ENCODE results near the gene AKT2. TPM values are rescaled to one million over a fixed set of nuclear protein-coding genes. Genes with fewer than 3 reads are reported as not detected.

The AKT2 gene
- total RNA-seq, 1 experiment from 2014 or later: 53.8 TPM

DNA sequence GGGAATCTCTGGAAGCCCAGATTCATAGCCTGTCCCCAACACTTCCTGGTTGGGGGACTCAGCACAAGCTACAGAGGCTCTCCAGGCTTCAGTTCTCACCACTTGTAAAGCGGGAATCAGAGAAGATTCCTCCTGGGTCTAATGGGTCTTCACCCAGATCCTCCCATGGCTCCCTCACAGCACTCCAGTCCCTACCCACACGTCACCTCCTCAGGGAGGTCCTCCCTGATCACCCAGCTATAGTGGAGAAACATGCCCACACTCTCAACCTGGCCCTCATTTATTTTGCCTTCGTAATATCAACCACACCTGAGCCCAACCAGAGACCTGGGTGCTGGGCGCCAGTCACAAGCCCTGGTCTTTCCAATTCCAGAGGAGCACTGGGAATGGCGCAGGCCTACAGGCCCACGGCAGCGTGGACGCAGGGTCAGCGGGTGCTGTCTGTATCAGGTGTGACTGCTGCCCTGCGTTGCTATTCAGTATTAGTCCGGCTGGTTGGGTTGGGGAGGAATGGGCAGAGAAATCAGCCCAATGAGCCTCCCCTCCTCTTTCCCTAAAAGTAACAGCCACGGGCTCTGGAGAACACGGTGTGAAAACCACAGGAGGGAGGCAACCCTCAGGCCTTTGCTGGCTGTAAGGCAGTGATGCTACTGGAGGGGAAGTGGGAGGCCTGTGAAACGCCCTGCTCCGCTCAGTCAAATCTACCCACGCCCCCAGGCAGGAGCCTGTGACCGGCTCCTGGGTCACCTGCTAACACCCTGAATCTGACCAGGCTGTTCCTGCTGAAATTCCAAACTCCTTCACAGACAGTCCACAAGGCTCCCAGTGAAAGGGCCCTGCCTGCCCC, 5.2 kb downstream of the AKT2 start:
- DNase-seq (ENCODE audit: low read depth, low spot score): no peak
- in situ Hi-C loops (cut with HindIII; ENCODE audit: low pct_unique_long_range_greater_than_20kb, low sequenced_read_pairs): no loop called here

DNA sequence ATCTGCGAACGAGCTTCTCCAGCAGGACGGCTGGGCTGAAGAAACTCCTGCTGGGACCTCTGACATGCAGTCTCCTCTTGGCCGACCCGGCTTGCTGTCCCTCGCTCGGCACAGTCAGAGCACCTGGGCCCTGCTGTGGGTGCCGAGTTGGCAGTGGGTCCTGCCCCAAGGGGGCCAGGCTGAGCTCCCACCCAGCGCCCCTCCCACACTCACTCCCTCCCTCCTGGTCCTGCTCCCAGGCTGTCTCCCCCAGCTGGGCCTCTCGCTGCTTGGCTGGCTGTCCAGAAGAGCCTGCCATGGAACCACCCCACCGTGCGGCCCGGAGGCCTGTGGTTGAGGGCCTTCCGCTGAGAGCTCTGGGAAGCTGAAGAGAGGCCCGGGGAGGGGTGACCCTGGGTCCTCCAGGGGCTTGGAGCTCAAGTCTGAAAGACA, 6.0 kb downstream of the AKT2 start:
- in situ Hi-C loops (cut with HindIII; ENCODE audit: low pct_unique_long_range_greater_than_20kb, low sequenced_read_pairs): no loop called here
- DNase-seq (ENCODE audit: low read depth, low spot score): no peak

DNA sequence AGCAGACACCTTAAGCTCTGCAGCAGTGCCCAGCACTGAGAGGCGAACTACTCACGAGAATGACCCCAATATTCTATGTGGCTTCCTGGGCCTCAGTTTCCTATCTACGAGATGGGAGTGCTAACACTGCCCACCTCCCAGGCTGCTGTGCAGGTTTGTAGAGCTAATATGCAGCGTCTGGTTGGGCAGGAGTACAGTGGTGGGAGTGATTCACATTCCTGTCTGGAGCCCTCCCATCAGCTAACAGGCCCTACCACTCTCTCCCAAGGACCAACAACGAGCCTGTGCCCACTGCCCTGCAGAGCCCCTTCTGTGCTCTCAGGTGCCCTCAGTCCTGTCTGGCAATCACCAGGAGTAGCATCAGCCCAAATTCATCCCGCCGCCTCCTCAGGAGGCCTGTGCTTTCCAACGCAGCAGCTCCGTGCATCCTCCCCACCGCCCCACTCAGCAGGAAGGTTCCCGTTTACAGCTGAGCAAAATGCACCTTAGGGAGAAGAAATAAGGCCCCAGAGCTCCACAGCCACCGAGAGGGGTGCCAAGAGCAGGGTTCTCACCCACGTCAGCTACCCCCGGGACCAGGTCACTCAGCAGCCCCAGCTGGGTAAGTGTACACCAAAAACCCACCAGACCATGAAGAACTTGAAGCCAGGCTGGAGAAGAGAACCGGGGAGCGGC, 6.6 kb downstream of the AKT2 start:
- no peak for DNase-seq (ENCODE audit: low read depth, low spot score)
- in situ Hi-C loops (cut with HindIII; ENCODE audit: low pct_unique_long_range_greater_than_20kb, low sequenced_read_pairs): no loop called here

DNA sequence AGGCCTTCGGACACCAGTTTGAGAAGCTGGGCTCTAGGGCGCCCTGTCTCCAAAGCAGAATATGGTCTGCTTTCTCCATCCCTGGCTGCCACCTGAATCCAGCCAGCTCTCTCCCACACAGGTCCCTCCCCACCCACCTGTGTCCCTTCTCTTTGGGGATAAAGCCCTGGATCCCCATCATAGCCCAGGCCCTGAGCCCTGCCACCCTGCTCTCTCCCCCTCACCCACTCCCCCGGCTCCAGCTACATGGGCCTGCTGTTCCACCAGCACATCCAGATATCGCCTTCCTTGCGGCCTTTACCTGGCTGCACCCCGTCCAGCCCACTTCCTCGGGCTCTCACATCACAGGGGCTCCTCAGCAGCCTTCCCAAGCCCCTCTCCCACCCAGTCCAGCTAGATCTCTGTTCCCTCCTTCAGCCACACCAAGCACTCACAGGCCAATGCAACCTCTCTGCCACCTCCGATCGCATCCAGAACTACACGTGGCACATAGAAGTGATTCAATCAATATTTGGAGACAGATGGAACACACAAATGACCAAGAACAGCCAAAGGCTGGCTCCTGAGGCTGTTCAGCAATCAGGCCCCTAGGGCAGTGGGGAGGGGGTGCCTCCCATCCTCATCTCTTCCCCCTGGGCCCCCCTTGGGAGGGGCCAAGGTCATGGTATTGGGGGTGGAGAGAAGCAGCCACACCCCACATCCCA, 7.6 kb downstream of the AKT2 start:
- no peak for DNase-seq (ENCODE audit: low read depth, low spot score)
- in situ Hi-C loops (cut with HindIII; ENCODE audit: low pct_unique_long_range_greater_than_20kb, low sequenced_read_pairs): no loop called here

DNA sequence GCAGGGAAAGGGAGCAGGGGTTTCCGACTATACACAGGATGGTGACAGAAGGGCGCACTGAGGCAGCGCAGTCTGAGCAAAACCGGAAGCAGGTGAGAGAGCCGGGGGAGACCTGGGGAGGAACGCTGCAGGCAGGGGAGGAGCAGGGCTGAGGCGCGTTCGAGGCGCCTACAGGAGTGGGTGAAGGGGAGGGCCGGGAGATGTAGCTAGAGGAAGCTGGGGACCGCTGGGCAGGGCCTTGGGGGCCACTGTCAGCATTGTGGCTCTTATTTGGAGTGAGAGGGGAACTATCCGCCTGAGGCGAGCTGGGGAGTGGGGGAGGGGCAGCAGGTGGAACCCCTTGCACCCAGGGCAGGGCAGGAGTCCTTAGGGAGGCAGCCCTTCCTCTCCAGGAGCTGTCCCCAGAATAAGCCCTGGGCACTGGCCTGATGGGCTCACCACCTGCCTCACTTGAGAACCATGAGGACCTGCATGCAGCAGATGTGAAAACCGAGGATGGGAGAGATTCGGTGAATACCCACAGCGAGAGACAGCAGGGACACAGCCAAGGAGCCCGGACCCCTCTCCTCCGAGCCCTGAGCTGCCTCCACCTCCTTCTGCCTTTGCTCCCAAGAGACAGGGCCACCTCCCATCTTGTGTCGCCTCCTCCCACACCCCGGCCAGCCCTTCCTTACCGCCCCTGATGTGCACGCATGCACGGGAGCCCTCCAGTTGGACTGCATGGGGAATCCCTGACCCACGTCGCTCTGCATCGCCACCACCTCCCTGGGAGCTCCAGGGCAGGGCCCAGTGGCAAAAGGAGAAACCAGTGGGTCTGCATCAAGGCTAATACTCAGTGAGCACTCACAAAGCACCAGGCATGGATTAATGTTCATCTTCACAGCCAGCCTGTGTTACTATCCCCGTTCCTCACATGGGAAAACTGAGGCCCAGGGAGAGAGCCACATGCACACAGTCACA, 10.3 kb downstream of the AKT2 start:
- DNase-seq (ENCODE audit: low read depth, low spot score): no peak
- in situ Hi-C loops (cut with HindIII; ENCODE audit: low pct_unique_long_range_greater_than_20kb, low sequenced_read_pairs): no loop called here

DNA sequence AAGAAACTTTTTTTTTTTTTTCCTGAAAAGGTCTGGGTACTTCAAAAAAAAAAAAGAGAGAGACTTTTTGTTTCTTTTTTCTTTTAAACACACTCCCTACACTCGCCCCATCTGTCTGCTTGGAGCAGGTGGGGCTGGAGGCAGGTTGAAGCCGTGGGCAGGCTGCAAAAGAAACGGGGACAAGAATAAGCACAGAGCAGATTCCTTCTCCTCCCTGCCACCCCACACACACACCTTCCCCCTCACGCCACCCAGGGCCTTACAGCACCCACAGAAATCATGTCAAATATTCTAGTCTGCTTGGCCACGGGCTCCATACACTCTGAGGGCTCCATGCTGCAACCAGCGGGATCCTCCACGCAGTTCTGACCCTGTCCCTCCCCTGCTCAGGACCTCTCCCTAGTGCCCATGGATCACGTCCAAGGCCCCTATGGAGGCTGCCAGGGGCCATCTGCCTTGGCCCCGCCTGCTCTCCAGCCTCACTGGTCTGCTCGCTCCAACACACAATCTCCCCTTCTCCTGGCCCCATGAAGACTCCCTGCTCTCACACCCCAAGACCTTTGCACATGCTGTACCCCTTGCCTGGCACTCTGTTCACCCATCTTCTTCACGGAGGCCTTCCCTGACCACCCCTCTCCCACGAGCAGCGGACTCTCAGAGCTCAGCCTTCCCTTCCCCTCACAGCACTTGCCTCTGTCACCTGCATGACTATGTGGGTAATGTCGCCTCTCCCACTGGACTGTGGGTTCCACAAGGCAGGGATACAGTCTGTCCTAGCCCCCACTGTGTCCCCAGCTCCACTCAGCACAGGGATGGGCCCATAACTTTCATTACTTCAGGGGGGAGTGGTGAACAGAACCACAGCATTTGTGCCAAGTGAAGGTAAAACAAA, 11.4 kb downstream of the AKT2 start:
- in situ Hi-C loops (cut with HindIII; ENCODE audit: low pct_unique_long_range_greater_than_20kb, low sequenced_read_pairs): no loop called here
- DNase-seq (ENCODE audit: low read depth, low spot score): no peak

DNA sequence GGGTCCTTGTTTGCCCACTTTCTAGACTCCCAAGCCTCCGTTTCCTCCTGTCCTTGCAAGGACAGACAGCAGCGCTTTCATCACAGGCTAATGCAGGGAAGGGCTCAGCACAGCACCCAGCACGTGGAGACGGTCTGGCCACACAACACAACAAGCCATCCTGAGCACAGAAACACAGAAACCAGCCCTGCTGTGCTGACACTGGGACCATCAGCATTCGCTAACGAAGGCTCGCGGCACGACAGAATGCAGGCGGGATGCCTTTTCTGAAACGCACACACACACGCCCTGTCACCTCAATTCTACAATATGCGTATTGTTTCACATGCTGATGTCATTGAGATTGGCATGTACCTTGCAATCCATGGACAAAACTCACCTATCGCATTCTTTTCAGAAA, 12.9 kb downstream of the AKT2 start:
- in situ Hi-C loops (cut with HindIII; ENCODE audit: low pct_unique_long_range_greater_than_20kb, low sequenced_read_pairs): no loop called here
- DNase-seq (ENCODE audit: low read depth, low spot score): no peak

DNA sequence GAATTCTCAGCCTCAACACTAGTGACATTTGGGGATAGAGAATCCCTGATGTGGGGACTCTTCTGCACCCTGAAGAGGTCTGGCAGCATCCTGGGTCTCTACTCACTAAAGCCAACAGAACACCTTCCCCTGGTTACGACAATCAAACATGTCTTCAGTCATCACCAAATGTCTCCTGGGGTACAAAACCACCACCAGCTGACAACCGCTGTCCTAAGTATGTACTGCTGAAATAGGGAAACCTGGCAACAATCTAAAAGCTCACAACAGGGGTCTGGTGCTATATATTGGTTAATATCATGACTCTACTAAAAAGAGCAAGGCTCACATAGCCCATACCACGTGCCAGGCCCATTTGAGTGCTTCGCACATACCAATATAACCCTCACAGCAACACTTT, 13.4 kb downstream of the AKT2 start:
- DNase-seq (ENCODE audit: low read depth, low spot score): no peak
- in situ Hi-C loops (cut with HindIII; ENCODE audit: low pct_unique_long_range_greater_than_20kb, low sequenced_read_pairs): no loop called here

DNA sequence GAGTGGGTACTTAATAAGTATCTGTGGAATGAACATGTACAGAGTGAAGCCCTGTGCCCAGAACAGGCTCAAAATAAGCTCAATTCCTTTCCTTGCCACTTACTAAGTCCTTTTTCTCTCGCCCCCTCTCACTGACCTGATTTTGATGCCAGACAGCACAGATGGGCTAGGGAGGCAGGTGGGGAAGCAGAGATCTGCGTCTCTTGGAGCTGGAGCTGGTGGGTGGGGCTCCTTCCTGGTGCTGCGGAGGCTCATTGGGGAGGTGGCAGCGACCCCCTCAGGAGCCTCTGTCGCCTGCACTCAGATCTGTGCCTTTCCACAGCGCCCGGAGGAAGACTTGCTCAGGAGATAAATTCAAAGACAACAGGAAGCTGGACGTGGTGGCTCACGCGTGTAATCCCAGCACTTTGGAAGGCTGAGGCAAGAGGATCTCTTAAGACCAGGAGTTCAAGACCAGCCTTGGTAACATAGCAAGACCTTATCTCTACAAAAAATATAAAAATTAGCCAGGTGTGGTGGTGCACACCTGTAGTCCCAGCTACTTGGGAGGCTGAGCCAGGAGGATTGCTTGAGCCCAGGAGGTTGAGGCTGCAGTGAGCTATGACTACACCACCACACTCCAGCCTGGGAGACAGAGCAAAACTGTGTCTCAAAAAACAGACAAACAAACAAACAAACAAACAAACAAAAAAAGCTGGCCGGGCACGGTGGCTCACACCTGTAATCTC, 14.6 kb downstream of the AKT2 start:
- in situ Hi-C loops (cut with HindIII; ENCODE audit: low pct_unique_long_range_greater_than_20kb, low sequenced_read_pairs): no loop called here
- DNase-seq (ENCODE audit: low read depth, low spot score): no peak

DNA sequence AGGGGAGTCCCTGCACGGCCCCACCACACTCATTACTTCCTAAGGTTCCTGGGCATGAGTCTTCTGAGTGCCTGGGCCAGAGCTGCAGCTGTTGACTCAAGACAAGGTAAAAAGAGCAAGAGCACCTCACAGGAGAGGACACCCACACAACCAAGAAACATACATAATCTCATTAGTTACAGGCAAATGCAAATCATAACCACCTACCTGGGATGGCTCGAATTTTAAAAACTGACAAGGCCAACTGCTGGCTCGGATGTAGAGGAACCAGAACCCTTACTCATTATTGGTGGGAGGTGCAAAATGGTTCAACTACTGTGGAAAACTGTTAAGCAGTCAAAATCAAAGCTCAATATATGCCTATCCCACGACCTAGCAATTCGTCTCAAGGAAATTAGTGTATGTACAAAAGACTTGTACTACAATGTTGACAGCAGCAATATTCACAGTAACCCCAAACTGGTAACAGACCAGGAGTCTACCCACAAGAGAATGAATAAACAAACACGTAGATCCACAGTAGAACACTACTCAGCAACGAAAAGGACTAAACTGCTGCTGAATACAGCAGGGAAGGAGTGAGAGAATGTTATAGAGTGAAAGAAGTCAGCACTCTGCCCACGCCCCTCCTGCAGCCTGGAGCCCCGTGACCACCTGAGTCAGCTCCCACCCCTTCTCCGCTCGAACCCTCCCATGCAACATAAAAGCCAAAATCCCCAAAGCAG, 15.8 kb downstream of the AKT2 start:
- in situ Hi-C loops (cut with HindIII; ENCODE audit: low pct_unique_long_range_greater_than_20kb, low sequenced_read_pairs): no loop called here
- no peak for DNase-seq (ENCODE audit: low read depth, low spot score)

DNA sequence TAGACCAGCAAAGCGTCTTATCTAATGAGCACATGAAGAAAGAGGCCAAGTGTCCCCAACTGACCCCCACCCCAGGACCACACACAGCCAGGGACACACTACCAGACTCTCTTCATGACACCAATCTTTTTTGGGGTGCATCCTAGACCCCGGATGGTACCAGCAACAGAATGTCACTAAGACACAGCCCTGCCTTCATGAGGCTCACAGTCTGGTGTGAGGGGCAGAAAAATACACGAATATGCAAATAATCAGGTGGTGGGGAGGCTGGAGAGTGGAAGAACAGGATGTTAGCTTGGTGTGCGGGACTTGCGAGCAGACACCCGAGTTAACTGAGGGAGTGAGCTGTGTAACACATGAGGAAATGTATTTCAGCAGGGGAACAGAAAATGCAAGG, 17.5 kb downstream of the AKT2 start:
- in situ Hi-C loops (cut with HindIII; ENCODE audit: low pct_unique_long_range_greater_than_20kb, low sequenced_read_pairs): no loop called here
- DNase-seq (ENCODE audit: low read depth, low spot score): no peak

DNA sequence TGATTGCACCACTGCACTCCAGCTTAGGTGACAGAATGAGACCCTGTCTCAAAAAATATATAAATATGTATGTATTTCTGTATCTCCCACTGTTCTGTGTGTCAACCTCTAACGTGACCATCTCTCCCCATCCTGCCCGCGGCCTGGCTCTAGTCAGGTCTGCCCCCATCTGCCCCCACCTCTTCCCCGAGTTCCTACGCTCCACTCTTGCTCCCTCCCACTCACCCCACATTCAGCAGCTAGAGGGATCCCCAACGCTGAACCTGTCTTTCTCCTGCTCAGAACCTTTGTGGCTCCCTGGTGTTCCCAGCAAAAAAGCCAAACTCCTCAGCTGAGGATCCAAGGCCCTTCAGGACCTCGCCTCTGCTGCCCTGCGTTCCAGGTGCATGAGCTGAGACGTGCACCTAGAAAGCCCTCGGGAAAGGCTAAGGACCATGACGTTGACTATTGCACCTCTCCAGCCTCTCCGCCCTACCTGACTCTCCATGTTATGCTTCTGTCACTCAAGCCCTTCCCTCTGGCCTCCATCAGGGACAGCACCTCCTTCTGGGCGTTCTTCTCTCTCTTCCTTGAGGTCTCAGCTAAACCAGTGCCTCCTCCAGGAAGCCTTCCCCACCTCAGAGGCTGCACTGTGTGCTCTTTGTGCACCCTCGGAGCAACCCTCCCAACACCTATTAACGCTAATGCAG, 18.1 kb downstream of the AKT2 start:
- DNase-seq (ENCODE audit: low read depth, low spot score): no peak
- in situ Hi-C loops (cut with HindIII; ENCODE audit: low pct_unique_long_range_greater_than_20kb, low sequenced_read_pairs): no loop called here

DNA sequence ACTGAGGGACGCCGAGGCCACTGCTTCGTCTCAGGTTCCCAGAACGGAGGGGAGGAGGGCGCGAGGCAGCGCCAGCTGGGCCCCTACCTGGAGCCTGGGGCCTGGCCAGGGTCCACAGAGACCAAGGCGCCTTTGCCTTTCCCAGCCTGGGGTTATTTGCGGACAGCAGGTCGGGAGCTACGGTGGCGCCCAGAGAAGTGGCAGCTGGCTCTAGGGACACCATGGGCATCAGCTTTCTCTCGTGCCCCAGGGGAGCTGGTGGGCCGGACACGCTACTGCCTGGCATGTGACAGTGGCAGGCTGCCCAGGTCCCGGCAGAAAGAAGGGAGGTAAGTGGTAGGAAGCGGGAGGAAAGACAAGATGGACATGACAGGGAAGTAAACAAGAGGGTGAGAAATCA, 19.0 kb downstream of the AKT2 start:
- in situ Hi-C loops (cut with HindIII; ENCODE audit: low pct_unique_long_range_greater_than_20kb, low sequenced_read_pairs): no loop called here
- no peak for DNase-seq (ENCODE audit: low read depth, low spot score)

DNA sequence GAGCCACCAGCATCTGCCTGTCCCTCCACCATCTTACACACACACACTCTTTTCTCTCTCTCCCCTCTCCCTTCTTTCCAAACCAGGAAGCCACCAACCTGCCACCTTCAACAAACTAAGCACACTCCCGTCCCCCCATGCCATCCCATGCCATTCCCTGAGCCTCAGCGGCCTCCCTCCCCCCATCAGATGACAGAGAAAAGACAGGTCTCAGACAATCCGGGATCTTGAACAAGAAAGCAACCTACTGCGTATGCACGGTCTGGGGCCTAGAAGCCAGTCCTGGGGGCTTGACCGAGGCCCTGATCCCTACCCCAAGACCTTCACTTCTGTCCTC, 19.4 kb downstream of the AKT2 start:
- in situ Hi-C loops (cut with HindIII; ENCODE audit: low pct_unique_long_range_greater_than_20kb, low sequenced_read_pairs): no loop called here
- DNase-seq (ENCODE audit: low read depth, low spot score): no peak

DNA sequence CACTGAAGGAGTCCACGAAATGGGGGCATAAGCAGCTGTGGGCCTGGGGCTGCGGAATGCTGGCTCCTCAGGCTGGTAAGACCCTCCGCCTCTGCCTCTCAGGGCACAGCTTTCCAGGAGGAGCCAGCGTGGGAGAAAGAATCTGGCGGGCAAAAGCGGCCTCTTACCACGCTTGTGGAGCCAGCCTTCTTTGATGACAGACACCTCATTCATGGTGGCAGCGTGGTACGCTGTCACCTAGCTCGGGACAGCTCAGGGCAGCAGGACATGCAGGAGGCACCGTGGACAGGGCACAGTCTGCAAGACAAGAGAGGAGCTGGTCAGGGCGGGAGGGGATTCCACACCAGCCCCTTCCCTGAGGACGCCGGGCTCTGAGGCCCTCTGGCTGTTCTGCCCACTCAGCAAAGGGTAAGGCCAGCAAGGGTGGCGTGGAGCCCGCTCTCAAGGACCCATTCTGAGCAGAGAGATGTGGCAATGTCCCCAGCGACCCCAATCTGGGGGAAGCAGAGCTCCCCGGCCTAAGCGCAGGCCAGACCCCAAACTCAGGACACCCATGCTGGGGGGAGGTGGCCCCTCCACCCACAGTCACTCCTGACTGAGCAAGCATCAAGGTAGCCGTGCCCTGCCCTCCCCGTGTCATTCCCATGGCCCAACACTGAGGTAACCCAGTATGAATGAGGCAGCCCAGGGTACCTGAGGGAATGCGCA, 19.9 kb downstream of the AKT2 start:
- in situ Hi-C loops (cut with HindIII; ENCODE audit: low pct_unique_long_range_greater_than_20kb, low sequenced_read_pairs): no loop called here
- DNase-seq (ENCODE audit: low read depth, low spot score): no peak
